Neutrophil (primary cell): ENCODE data around the gene ALPG.

ENCODE experiments used
- H3K27ac ChIP-seq: fragments of 200-600 bp; sonication (generic); 2 replicates; pipeline ENCODE4 v1.5.1; 2016; ENCODE audit warnings: mild to moderate bottlenecking, moderate library complexity
- H3K27me3 ChIP-seq: fragments of 200-600 bp; sonication (generic); 2 replicates; pipeline ENCODE4 v1.6.0; 2016; ENCODE audit warnings: mild to moderate bottlenecking
- H3K36me3 ChIP-seq: fragments of 200-600 bp; sonication (generic); 2 replicates; pipeline ENCODE4 v1.5.1; 2017
- H3K4me1 ChIP-seq, 2 experiments: fragments of 200-600 bp in 1 of 2; sonication (generic) in 1 of 2; 1 replicate in 1 of 2; 2 replicates in 1 of 2; pipeline versions ENCODE4 v1.5.1 to v1.6.1; 2013 to 2016; ENCODE audit warnings: low read depth in 1 of 2, low read length in 1 of 2, mild to moderate bottlenecking in 1 of 2, moderate library complexity in 1 of 2; ENCODE audit not compliant: control insufficient read depth in 1 of 2, insufficient read depth in 1 of 2
- H3K4me3 ChIP-seq, 2 experiments: fragments of 200-600 bp in 1 of 2; sonication (generic) in 1 of 2; 1 replicate in 1 of 2; 2 replicates in 1 of 2; pipeline ENCODE4 v1.5.1; 2013 to 2016; ENCODE audit warnings: low read depth in 1 of 2, low read length in 1 of 2, mild to moderate bottlenecking in 1 of 2, moderate library complexity in 1 of 2
- H3K9me3 ChIP-seq: fragments of 200-600 bp; sonication (generic); 2 replicates; pipeline ENCODE4 v1.5.1; 2016
- CTCF ChIP-seq: fragments of 200-600 bp; sonication (generic); IDR thresholded peaks from 2 replicates; pipeline ENCODE4 v1.5.1; 2016; ENCODE audit warnings: antibody characterized with exemption

Gene ALPG

GRCh38 chr2:232411901-232412629 is 5.4 kb downstream of the ALPG start:
- H3K4me3 ChIP-seq = no peak overlapping the region
- no peaks in the 10 kb centered on the region for H3K9me3 ChIP-seq
- peaks cover 70% of the 10 kb centered on the region for H3K27me3 ChIP-seq
- H3K36me3 ChIP-seq = no peaks in the 10 kb centered on the region
- H3K27ac ChIP-seq = no peak overlapping the region
- no peak for TF ChIP-seq CTCF
- no peaks in the 10 kb centered on the region for H3K4me1 ChIP-seq

- Histone ChIP-seq H3K4me3 (no peak overlapping the region), H3K4me1 (no peaks in the 10 kb centered on the region), H3K9me3 (no peaks in the 10 kb centered on the region), H3K27me3 (peaks cover 80% of the 10 kb centered on the region), H3K27ac (no peak overlapping the region), H3K36me3 (no peaks in the 10 kb centered on the region)
- no peak for TF ChIP-seq CTCF
Observed at GRCh38 chr2:232412986-232413385, 6.3 kb downstream of the ALPG start.

GRCh38 chr2:232415138-232415690 is 8.6 kb downstream of the ALPG start:
- Histone ChIP-seq H3K27me3 (peaks cover 95% of the 10 kb centered on the region), H3K4me1 (no peaks in the 10 kb centered on the region)
- TF ChIP-seq CTCF = no peak

GRCh38 chr2:232415736-232416520 is 9.3 kb downstream of the ALPG start:
- H3K36me3 ChIP-seq = no peaks in the 10 kb centered on the region
- no peak overlapping the region for H3K27ac ChIP-seq
- peaks cover 95% of the 10 kb centered on the region for H3K27me3 ChIP-seq
- H3K4me1 ChIP-seq = no peaks in the 10 kb centered on the region
- no peak for TF ChIP-seq CTCF
- H3K9me3 ChIP-seq = no peaks in the 10 kb centered on the region
- no peak overlapping the region for H3K4me3 ChIP-seq

More at GRCh38 chr2:232415138-232415690, 8.6 kb downstream of the ALPG start:
- no peak overlapping the region for H3K27ac ChIP-seq
- H3K4me3 ChIP-seq = no peak overlapping the region
- H3K9me3 ChIP-seq = no peaks in the 10 kb centered on the region
- H3K36me3 ChIP-seq = no peaks in the 10 kb centered on the region

- no peak overlapping the region for H3K27ac ChIP-seq
- no peaks in the 10 kb centered on the region for H3K4me1 ChIP-seq
- no peak for TF ChIP-seq CTCF
- H3K27me3 ChIP-seq = peaks cover 95% of the 10 kb centered on the region
- no peaks in the 10 kb centered on the region for H3K36me3 ChIP-seq
- no peak overlapping the region for H3K4me3 ChIP-seq
- peaks cover 5% of the 10 kb centered on the region for H3K9me3 ChIP-seq
Observed at GRCh38 chr2:232416521-232417470, 10.2 kb downstream of the ALPG start.
